Esophagus squamous epithelium (tissue), 4 donors: Measurements from ENCODE around the gene HSPA12A.

Experiments
- POLR2A ChIP-seq, 4 donors: fragments of 450-650 bp; IDR thresholded peaks; one replicate each; pipeline ENCODE4 v1.6.1; 2017; ENCODE audit warnings: antibody characterized with exemption in 4 of 4, mild to moderate bottlenecking in 4 of 4, moderate library complexity in 3 of 4
- TF ChIP-seq, protein P1 (sequence below), 6 experiments: fragments of 450-650 bp in 4 of 6; fragments of 200-600 bp in 2 of 6; sonication (generic) in 2 of 6; IDR thresholded peaks; one replicate each; pipeline ENCODE4 v1.5.1; 2016 to 2019; ENCODE audit warnings: antibody characterized with exemption in 6 of 6, mild to moderate bottlenecking in 4 of 6, moderate library complexity in 4 of 6

DNA sequence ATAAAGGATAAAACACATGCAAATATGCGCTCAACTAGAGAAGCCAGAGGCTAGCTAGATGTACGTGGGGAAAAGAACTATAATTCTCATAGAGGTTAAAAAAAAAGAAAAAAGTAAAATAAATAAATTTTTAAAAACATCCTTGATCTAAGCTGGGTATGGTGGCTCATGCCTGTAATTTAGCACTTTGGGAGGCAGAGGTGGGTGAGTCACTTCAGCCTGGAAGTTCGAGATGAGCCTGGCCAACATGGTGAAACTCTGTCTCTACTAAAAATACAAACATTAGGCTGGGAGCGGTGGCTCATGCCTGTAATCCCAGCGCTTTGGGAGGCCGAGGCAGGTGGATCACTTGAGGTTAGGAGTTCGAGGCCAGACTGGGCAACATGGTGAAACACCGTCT is 18.6 kb upstream of the HSPA12A start:
- TF ChIP-seq, protein P1, sequence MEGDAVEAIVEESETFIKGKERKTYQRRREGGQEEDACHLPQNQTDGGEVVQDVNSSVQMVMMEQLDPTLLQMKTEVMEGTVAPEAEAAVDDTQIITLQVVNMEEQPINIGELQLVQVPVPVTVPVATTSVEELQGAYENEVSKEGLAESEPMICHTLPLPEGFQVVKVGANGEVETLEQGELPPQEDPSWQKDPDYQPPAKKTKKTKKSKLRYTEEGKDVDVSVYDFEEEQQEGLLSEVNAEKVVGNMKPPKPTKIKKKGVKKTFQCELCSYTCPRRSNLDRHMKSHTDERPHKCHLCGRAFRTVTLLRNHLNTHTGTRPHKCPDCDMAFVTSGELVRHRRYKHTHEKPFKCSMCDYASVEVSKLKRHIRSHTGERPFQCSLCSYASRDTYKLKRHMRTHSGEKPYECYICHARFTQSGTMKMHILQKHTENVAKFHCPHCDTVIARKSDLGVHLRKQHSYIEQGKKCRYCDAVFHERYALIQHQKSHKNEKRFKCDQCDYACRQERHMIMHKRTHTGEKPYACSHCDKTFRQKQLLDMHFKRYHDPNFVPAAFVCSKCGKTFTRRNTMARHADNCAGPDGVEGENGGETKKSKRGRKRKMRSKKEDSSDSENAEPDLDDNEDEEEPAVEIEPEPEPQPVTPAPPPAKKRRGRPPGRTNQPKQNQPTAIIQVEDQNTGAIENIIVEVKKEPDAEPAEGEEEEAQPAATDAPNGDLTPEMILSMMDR (IDR thresholded peaks at IDR 0.05): no peak
- no peak for TF ChIP-seq POLR2A (IDR thresholded peaks at IDR 0.05)
